Measurements from ENCODE around the gene FUT3.
"Not testable (repeated sequence)": the region's sequence is repeated elsewhere in the genome, so short reads cannot be mapped to it uniquely, and the experiment has no call there.

The FUT3 gene
- 0.08 to 0.27 (median 0.19) reads per million in 4 donors for total RNA-seq

GRCh38 chr19:5851302-5851701 is at the start of gene FUT3:
Gene FUT3, minus strand, starts transcription at chr19:5851449.
- DNase-seq, result no peak

GRCh38 chr19:5900976-5901375 is 49.7 kb upstream of the FUT3 start:
- DNase-seq, result no peak

- DNase-seq, result no peak
Measured at GRCh38 chr19:5899728-5900526, 48.7 kb upstream of the FUT3 start.

GRCh38 chr19:5897189-5897969 is 46.1 kb upstream of the FUT3 start:
- no peak for DNase-seq

GRCh38 chr19:5896365-5897076 is 45.3 kb upstream of the FUT3 start:
- DNase-seq, result no peak

GRCh38 chr19:5895890-5896289 is 44.6 kb upstream of the FUT3 start:
- DNase-seq, result no peak

GRCh38 chr19:5895409-5895808 is 44.2 kb upstream of the FUT3 start:
- DNase-seq, result no peak

- no peak for DNase-seq
Measured at GRCh38 chr19:5894704-5895349, 43.6 kb upstream of the FUT3 start.

GRCh38 chr19:5893907-5894703 is 42.9 kb upstream of the FUT3 start:
- no peak for DNase-seq

GRCh38 chr19:5893296-5893903 is 42.2 kb upstream of the FUT3 start:
- DNase-seq, result no peak

GRCh38 chr19:5892772-5893275 is 41.6 kb upstream of the FUT3 start:
- no peak for DNase-seq

GRCh38 chr19:5891938-5892771 is 40.9 kb upstream of the FUT3 start:
- DNase-seq, result no peak

GRCh38 chr19:5891572-5891937 is 40.3 kb upstream of the FUT3 start:
- DNase-seq, result no peak

GRCh38 chr19:5890099-5890498 is 38.9 kb upstream of the FUT3 start:
- DNase-seq, result no peak

GRCh38 chr19:5889288-5889971 is 38.2 kb upstream of the FUT3 start:
- no peak for DNase-seq

- DNase-seq, result not testable (repeated sequence)
Measured at GRCh38 chr19:5884065-5884811, 33.0 kb upstream of the FUT3 start.

GRCh38 chr19:5883157-5883873 is 32.1 kb upstream of the FUT3 start:
- DNase-seq, result not testable (repeated sequence)

- DNase-seq, result no peak
Measured at GRCh38 chr19:5882421-5882968, 31.2 kb upstream of the FUT3 start.
